ENCODE results near the gene PTAFR.
"Not testable (repeated sequence)": the region's sequence is repeated elsewhere in the genome, so short reads cannot be mapped to it uniquely, and the experiment has no call there.

Gene PTAFR

DNA sequence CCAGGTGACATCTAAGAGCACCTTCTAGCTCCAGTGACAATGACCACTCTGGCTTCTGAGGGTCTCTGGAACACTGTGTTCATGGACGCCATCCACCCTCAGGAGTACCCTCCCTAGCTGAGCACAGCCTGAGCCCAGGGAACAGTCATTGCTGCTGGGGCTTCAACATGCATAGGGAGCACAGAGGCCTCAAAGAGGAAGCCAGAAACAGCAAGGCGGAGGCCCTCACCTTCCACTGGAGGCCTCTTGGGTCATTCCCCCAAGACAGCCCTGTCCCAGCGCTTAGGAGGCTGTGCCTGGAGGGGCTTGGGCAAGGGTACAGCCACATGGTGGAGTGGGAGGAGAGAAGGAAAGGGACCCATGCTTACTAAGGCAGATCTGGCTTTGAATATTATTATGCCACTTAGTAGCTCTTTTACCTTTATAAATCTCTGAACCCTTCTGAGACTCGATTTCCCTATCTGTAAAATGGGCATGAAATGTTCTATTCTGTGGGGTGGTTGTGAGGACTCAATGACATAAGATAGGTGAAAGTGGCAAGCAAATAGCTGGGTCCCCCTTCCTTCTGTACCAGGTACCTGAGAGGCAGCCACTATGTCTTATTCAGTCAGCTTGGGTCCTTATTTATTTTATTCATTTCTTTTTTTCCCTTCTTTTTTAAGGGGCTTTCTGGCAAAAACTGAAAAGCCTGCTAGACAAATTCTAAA is 32.8 kb downstream of the PTAFR start:
- no peak for DNase-seq

DNA sequence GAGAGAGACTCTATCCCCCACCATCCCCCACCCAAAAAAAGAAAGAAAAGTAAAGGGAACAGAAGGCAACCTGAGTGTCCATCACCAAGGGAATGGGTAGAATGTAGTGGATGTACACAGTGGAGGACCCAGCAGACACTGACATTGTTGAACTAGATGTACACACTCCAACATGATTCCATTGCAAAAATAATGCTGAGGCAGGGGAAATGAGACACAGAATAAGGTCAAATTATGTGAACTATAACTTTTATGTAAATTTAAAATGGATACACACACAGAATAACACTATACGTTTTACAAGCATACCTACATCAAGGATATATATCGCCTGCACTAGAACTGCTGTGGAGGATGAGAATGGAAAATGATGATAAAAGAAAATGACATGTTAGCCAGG is 34.8 kb downstream of the PTAFR start:
- DNase-seq = no peak

GRCh38 chr1:28139866-28140265 is 36.6 kb downstream of the PTAFR start:
- not testable (repeated sequence) for DNase-seq

- no peak for DNase-seq
Measured at GRCh38 chr1:28139025-28139712, 37.3 kb downstream of the PTAFR start.

DNA sequence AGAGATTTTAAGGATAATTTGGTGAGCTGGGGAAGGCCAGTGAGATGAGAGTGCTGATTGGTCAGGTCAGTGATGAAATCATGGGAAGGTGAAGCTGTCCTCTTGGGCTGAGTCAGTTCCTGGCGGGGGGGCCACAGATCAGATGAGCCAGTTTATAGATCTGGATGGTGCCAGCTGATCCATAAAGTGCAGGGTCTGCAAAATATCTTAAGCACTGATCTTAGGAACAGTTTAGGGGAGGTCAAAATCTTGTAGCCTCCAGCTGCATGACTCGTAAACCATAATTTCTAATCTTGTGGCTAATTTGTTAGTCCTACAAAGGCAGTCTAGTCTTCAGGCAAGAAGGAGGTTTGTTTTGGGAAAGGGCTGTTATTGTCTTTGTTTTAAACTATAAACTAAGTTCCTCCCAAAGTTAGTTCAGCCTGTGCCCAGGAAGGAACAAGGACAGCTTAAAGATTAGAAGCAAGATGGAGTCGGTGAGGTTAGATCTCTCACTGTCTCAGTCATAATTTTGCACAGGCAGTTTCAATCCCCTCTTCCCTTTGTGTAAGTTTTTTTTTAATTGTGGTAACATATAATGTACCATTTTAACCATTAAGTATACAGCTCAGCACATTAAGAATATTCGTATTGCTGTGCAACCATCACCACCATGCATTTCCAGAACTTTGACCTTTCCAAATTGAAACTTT is 39.4 kb downstream of the PTAFR start:
- DNase-seq = no peak

DNA sequence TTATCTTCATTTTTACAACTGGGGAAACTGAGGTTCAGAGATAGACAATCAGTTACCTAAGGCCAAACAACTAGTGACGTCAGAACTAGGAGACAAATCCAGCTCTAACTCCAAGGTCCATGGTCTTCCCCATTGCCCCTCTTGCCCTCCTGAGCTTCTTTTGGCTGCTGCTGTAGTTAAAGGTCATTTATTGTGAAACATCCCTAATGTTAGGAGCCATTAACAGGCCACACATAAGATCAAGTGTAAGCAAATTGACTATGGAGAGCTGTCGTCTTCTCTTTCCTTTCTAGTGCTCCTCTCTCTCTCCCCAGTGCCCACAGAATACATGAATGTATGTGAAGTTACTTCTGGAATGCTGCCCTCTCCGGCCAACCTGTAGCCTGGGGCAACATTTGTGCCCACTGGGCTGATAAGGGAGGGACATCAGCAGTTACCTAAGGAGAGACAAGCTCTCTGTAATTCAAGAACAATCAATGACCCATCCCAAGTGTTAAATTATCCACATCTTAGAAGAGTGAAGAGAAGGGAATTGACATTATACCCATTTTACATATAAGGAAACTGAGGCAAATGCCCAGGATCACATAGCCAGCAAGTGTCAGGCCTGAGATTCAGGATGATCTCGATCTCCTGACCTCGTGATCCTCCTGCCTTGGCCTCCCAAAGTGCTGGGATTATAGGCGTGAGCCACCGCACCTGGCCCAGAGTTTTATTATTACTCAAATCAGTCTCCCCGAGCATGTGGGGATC is 40.1 kb downstream of the PTAFR start:
- DNase-seq = no peak

- no peak for DNase-seq
Measured at GRCh38 chr1:28135371-28136168, 40.9 kb downstream of the PTAFR start.

DNA sequence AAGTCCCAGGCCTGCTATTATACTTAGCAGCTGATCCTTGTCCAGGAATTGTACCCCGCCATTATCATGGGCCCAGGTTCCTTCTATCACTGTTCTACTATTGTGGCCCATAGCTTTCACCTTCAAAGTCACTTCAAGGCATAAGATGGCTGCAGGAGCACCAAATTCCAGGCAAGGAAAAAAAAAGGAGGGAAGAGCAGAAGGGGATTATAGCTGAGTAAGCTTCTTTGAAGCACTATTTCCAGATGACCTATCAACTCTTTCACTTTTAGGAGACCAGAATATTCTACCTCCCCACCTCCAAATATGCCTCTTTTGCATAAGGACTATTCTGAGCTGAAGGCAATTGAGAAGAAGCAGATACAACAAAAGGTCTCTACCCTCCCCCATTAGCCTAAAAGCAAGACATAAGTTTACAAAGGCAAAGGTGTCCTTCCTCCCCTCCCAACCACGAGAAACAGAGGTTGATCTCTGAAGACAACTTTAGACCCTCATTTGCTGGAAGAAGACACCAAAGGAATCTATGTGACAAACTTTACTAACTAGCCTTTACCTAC is 41.8 kb downstream of the PTAFR start:
- no peak for DNase-seq

GRCh38 chr1:28132171-28133167 is 44.0 kb downstream of the PTAFR start:
- DNase-seq = no peak

DNA sequence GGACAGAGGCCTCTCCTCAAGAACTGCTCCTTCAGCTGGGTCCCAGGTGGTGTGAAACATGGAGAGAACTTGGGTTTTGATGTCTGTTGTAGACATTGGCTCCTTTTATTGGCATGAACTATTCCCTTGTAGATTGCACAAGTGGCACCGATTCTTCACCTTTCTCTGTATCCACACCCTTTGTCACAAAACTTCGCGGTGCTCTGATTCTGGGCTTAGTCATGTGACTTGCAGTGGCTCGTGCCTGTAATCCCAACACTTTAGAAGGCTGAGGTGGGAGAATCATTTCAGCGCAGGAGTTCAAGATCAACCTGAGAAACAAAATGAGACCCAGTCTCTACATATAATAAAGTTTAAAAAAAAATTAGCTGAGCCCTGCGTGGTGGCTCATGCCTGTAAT is 45.6 kb downstream of the PTAFR start:
- DNase-seq = no peak

- DNase-seq = no peak
Measured at GRCh38 chr1:28129150-28129549, 47.3 kb downstream of the PTAFR start.

DNA sequence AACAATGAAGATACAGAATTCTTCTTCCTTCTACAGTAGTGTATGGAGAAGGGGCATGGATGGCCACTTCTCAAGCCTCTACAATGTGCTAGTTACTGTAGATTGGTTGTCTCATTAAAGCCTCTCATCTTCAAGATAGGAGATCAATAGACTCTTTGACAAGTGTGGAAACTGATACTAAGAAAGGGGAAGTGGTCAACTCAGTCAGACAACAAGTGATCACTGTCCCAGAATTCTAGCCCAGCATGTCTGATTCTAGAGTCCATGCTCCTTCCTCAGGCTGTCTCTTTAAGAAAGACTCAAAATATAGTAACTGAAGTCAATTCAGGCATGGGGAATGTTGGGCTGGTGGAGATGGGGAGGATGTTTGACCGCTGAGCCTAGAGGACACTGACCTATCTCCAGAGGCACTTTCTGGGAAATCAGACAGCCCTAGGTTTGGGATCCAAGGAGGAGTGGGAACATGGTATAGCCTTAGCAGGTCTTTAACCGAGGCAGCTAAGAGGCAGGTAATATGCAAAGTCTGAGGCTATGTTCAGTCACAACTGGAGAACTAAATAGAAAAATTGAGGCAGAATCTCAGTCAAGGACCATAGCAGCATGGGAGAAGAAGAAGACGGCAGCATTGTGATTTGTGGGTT is 48.8 kb downstream of the PTAFR start:
- DNase-seq = no peak

GRCh38 chr1:28126783-28127490 is 49.6 kb downstream of the PTAFR start:
- DNase-seq = peak; percentile 4

GRCh38 chr1:28126212-28126611 is 50.3 kb downstream of the PTAFR start:
- no peak for DNase-seq

DNA sequence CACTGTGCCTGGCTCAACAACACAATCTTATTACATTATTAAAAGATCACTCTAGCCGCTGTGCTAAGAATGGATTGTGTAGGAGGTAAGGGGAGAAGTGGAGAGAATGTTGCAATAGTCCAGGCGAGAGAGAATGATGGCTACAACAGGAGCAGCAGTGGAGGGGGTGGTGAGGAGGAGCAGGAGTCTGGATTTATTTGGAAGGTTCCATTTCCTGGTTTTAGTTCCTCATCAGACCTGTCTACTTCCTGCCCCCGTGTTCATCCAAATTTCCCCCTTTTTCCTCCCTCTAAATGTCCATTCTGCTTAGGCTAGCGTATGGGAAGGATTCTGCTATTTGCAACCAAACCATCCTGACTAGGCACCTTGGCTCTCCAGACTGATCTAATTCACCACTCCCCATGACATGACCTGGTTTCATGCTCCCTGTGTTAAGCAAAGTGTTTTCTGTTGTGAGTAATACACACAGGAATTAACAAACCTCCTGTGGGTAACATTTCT is 53.0 kb downstream of the PTAFR start:
- no peak for DNase-seq

- DNase-seq = no peak
Measured at GRCh38 chr1:28122183-28122582, 54.3 kb downstream of the PTAFR start.

GRCh38 chr1:28119556-28119955 is 56.9 kb downstream of the PTAFR start:
- DNase-seq = no peak

GRCh38 chr1:28118640-28119307 is 57.7 kb downstream of the PTAFR start:
- DNase-seq = no peak

- peak; percentile 58 for DNase-seq
Measured at GRCh38 chr1:28115267-28115666, 61.2 kb downstream of the PTAFR start.

Measured in CD4-positive, alpha-beta T cell treated with Interleukin-17A for 1 hour (primary cell).